ENCODE data around the gene CT47A7.
"Not testable (repeated sequence)": the region's sequence is repeated elsewhere in the genome, so short reads cannot be mapped to it uniquely, and the experiment has no call there.

Gene CT47A7

GRCh38 chrX:120956500-120956899, at the start of gene CT47A7:
Gene CT47A7 (minus strand): TSS chrX:120956600. CDS start chrX:120956345, 255 bp downstream.
- not testable (repeated sequence) for DNase-seq

GRCh38 chrX:121000589-121000988, 44.2 kb upstream of the CT47A7 start:
- no peak for DNase-seq

- DNase-seq = no peak
Observed at GRCh38 chrX:120999413-120999812, 43.0 kb upstream of the CT47A7 start.

GRCh38 chrX:120985660-120986059, 29.3 kb upstream of the CT47A7 start, which contains the start of gene CT47A1:
Gene CT47A1 (minus strand): TSS chrX:120985760. CDS start chrX:120985529, 231 bp downstream.
- DNase-seq = not testable (repeated sequence)
